Vagina (tissue), 2 donors: ENCODE results near the gene MAD2L1BP.

Experiments used
- CTCF ChIP-seq, 3 experiments: fragments of 450-650 bp in 2 of 3; fragments of 200-600 bp in 1 of 3; sonication (generic) in 1 of 3; IDR thresholded peaks; one replicate each; pipeline ENCODE4 v1.5.1; 2017 to 2019; ENCODE audit warnings: antibody characterized with exemption in 3 of 3, mild to moderate bottlenecking in 2 of 3, moderate library complexity in 2 of 3
- POLR2A ChIP-seq, 2 donors: fragments of 450-650 bp; IDR thresholded peaks; one replicate each; pipeline ENCODE4 v1.6.1; 2017; ENCODE audit warnings: antibody characterized with exemption in 2 of 2, mild to moderate bottlenecking in 2 of 2, moderate library complexity in 2 of 2
- POLR2AphosphoS5 ChIP-seq, 2 donors: sonication (generic); formaldehyde crosslinking; IDR thresholded peaks; one replicate each; pipeline ENCODE4 v1.9.0; 2017; ENCODE audit warnings: antibody characterized with exemption in 2 of 2, mild to moderate bottlenecking in 2 of 2, low read depth in 1 of 2; ENCODE audit not compliant: insufficient read depth in 1 of 2

- no peak for TF ChIP-seq CTCF (IDR thresholded peaks at IDR 0.05)
- no peak for TF ChIP-seq POLR2AphosphoS5 (IDR thresholded peaks at IDR 0.05; ENCODE audit: insufficient read depth in 1 of 2, low read depth in 1 of 2)
- no peak for TF ChIP-seq POLR2A (IDR thresholded peaks at IDR 0.05)
Observed at GRCh38 chr6:43679057-43679456, 43.4 kb downstream of the MAD2L1BP start.
